Keratinocyte (primary cell): ENCODE data around the gene FSIP1.

ENCODE experiments used
- CTCF ChIP-seq, 3 experiments: IDR thresholded peaks in 1 of 3; conservative IDR thresholded peaks in 1 of 3; optimal IDR thresholded peaks in 1 of 3; 2 replicates in 2 of 3; 3 replicates in 1 of 3; pipeline versions ENCODE3 to v1.5.1; 2011; ENCODE audit warnings: low read length in 3 of 3, mild to moderate bottlenecking in 3 of 3, moderate library complexity in 2 of 3, control low read depth in 1 of 3, inconsistent platforms in 1 of 3; ENCODE audit not compliant: insufficient read depth in 2 of 3; ENCODE audit errors: extremely low read depth in 1 of 3
- EZH2 ChIP-seq: IDR thresholded peaks from one replicate; pipeline ENCODE4 v1.6.1; 2012; ENCODE audit warnings: inconsistent platforms, mild to moderate bottlenecking, low read length, moderate library complexity

DNA sequence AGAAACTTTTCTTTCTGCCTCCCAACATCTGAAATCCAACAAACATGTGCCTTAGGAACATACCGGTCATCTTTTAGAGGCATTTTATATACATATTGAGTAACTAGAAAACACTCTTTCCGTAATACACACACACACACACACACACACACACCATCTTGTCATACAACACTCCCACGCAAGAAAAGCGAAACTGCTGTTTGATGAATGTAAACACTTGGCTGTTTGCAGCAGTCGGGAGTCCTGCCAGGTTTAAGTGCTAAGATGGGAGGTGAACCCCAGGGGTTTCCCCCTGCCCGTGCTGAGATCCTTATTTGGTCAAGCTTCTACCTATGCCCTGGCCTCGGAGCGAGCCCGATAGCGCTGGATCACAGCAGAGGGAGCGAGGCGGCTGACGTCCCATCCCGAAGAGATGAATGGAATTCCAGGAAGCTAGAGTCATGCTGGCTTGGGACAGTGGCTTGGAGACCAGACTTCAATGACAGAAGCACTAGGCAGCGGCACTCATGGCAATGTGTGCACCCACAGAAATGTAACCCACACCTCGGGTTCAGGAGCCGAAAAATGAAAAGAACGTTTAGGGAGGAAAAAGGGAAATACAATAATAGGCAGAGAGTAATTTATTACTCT lies 203.0 kb downstream of the FSIP1 start:
- TF ChIP-seq CTCF (optimal IDR thresholded peaks at IDR 0.05 in 1 of 3, IDR thresholded peaks at IDR 0.05 in 1 of 3, conservative IDR thresholded peaks at IDR 0.05 in 1 of 3; ENCODE audit: extremely low read depth in 1 of 3, insufficient read depth in 2 of 3, low read length in 3 of 3) (no peak), EZH2 (no peak)
